HK-2 (cell line): ENCODE measurements around the gene PARVB.
"Not testable (repeated sequence)": the region's sequence is repeated elsewhere in the genome, so short reads cannot be mapped to it uniquely, and the experiment has no call there.

Experiments used
- DNase-seq: peaks from one replicate; pipeline ENCODE4 v3.0.0-alpha.2; 2018; ENCODE audit not compliant: unreplicated experiment

Gene PARVB

GRCh38 chr22:44108806-44109385 lies 84.8 kb downstream of the PARVB start:
- no peak for DNase-seq

- no peak for DNase-seq
Observed at GRCh38 chr22:44109416-44109815, 85.3 kb downstream of the PARVB start.

- not testable (repeated sequence) for DNase-seq
Observed at GRCh38 chr22:44110656-44111055, 86.6 kb downstream of the PARVB start.

GRCh38 chr22:44111562-44112155 lies 87.6 kb downstream of the PARVB start:
- no peak for DNase-seq

GRCh38 chr22:44112191-44112590 lies 88.1 kb downstream of the PARVB start:
- DNase-seq = no peak

GRCh38 chr22:44116331-44116730 lies 92.2 kb downstream of the PARVB start:
- DNase-seq = no peak

GRCh38 chr22:44116755-44117684 lies 92.9 kb downstream of the PARVB start:
- DNase-seq = no peak

- DNase-seq = no peak
Observed at GRCh38 chr22:44117746-44118145, 93.6 kb downstream of the PARVB start.

GRCh38 chr22:44118645-44119315 lies 94.7 kb downstream of the PARVB start:
- no peak for DNase-seq

GRCh38 chr22:44119669-44120313 lies 95.7 kb downstream of the PARVB start:
- DNase-seq = no peak

- DNase-seq = no peak
Observed at GRCh38 chr22:44120314-44120704, 96.2 kb downstream of the PARVB start.

- no peak for DNase-seq
Observed at GRCh38 chr22:44125421-44125820, 101.3 kb downstream of the PARVB start.

- no peak for DNase-seq
Observed at GRCh38 chr22:44126807-44127206, 102.7 kb downstream of the PARVB start.

GRCh38 chr22:44127356-44127755 lies 103.3 kb downstream of the PARVB start:
- DNase-seq = no peak

- no peak for DNase-seq
Observed at GRCh38 chr22:44128958-44129618, 105.0 kb downstream of the PARVB start.

GRCh38 chr22:44129619-44129976 lies 105.5 kb downstream of the PARVB start:
- no peak for DNase-seq

GRCh38 chr22:44130076-44130711 lies 106.1 kb downstream of the PARVB start:
- DNase-seq = no peak

GRCh38 chr22:44131412-44131811 lies 107.3 kb downstream of the PARVB start:
- DNase-seq = no peak

- DNase-seq = no peak
Observed at GRCh38 chr22:44131989-44132685, 108.0 kb downstream of the PARVB start.

GRCh38 chr22:44132724-44133123 lies 108.6 kb downstream of the PARVB start:
- DNase-seq = no peak
